SU-DHL-6 (cell line): ENCODE data around the gene RAB6A.

Source experiments
- H2AFZ ChIP-seq: fragments of 200-600 bp; sonication (generic); 2 replicates; pipeline ENCODE4 v1.6.1; 2014; ENCODE audit warnings: low read depth, mild to moderate bottlenecking, moderate library complexity, mixed read lengths, antibody characterized with exemption, low read length; ENCODE audit not compliant: severe bottlenecking
- H3F3A ChIP-seq: fragments of 200-600 bp; shearing (Covaris generic); 2 replicates; pipeline ENCODE4 v1.6.0; 2016; ENCODE audit warnings: antibody characterized with exemption, mild to moderate bottlenecking; ENCODE audit not compliant: insufficient read depth
- H3K27ac ChIP-seq: fragments of 200-600 bp; sonication (generic); 2 replicates; pipeline ENCODE4 v1.5.1; 2016; ENCODE audit warnings: low read depth, mild to moderate bottlenecking, low read length, moderate library complexity, mixed read lengths
- H3K27me3 ChIP-seq: fragments of 200-600 bp; sonication (generic), shearing (Covaris generic); 2 replicates; pipeline ENCODE4 v1.6.0; 2014; ENCODE audit warnings: mild to moderate bottlenecking, low read length
- H3K36me3 ChIP-seq: fragments of 200-600 bp; sonication (generic); 2 replicates; pipeline ENCODE4 v1.6.1; 2014; ENCODE audit warnings: mild to moderate bottlenecking, low read length, mixed read lengths
- H3K4me2 ChIP-seq: fragments of 300-600, 200-600 bp; shearing (Covaris generic), sonication (generic); 2 replicates; pipeline ENCODE4 v1.6.0; 2014; ENCODE audit warnings: low read length, low read depth, mild to moderate bottlenecking; ENCODE audit not compliant: poor library complexity, severe bottlenecking
- H3K4me3 ChIP-seq: fragments of 200-600 bp; sonication (generic); 2 replicates; pipeline ENCODE4 v1.5.1; 2014; ENCODE audit warnings: antibody characterized with exemption, low read length, mild to moderate bottlenecking, mixed read lengths; ENCODE audit not compliant: insufficient read depth, poor library complexity, severe bottlenecking
- H3K79me2 ChIP-seq: fragments of 200-600 bp; sonication (generic); 2 replicates; pipeline ENCODE4 v1.6.1; 2014; ENCODE audit warnings: mild to moderate bottlenecking, low read length, moderate library complexity; ENCODE audit not compliant: insufficient read depth
- H3K9ac ChIP-seq: fragments of 200-600 bp; sonication (generic); 2 replicates; pipeline ENCODE4 v1.7.0; 2014; ENCODE audit warnings: mild to moderate bottlenecking, low read length
- H3K9me2 ChIP-seq: fragments of 200-600 bp; sonication (generic); replicated peaks from 2 replicates; pipeline ENCODE4 v1.6.1; 2014; ENCODE audit warnings: low read length; ENCODE audit not compliant: insufficient read depth
- H3K9me3 ChIP-seq: fragments of 200-600 bp; sonication (generic); 2 replicates; pipeline ENCODE4 v1.6.1; 2014; ENCODE audit warnings: low read length, mixed read lengths; ENCODE audit not compliant: insufficient read depth
- H4K20me1 ChIP-seq: fragments of 200-600 bp; sonication (generic); 2 replicates; pipeline ENCODE4 v1.6.1; 2014; ENCODE audit warnings: low read depth, mild to moderate bottlenecking, antibody characterized with exemption, low read length, moderate library complexity, mixed read lengths
- EZH2phosphoT487 ChIP-seq: fragments of 200-600 bp; sonication (generic), shearing (Covaris generic); conservative IDR thresholded peaks from 2 replicates; pipeline ENCODE4 v1.6.1; 2018; ENCODE audit warnings: mild to moderate bottlenecking, antibody characterized with exemption, low read length, moderate library complexity, mixed read lengths
- TF ChIP-seq, protein P1 (sequence below): fragments of 200-600 bp; sonication (generic); IDR thresholded peaks from one replicate; pipeline ENCODE4 v1.5.1; 2017; ENCODE audit warnings: antibody characterized with exemption, mild to moderate bottlenecking, low read length, moderate library complexity; ENCODE audit not compliant: insufficient read depth, poor library complexity, severe bottlenecking

Gene RAB6A

DNA sequence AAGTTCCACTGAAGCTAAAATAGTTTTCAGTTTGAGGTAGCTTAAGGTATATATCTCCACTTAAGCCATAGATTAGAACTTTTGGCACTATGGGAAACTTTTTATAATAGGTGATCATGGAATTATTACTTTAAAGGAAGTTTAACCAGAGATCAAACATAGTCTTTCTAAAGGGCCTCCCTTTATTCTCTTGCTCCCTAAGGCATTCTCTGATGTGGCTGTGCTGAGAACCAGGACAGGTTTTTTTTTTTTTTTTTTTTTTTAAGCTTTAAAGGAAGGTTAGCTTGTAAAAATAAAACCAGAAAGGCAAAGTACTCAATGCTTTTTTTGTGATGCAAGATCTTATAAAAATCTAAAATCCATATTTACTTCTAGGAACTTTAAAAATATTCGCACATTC, 23.9 kb upstream of the RAB6A start:
- H3K79me2 ChIP-seq, result peaks cover 18% of the 10 kb centered on the region
- H3K36me3 ChIP-seq, result no peaks in the 10 kb centered on the region
- no peaks in the 10 kb centered on the region for H3K9me3 ChIP-seq
- no peak overlapping the region for H3K4me3 ChIP-seq
- H3K4me2 ChIP-seq, result no peak overlapping the region
- no peak for TF ChIP-seq EZH2phosphoT487
- TF ChIP-seq, protein P1, sequence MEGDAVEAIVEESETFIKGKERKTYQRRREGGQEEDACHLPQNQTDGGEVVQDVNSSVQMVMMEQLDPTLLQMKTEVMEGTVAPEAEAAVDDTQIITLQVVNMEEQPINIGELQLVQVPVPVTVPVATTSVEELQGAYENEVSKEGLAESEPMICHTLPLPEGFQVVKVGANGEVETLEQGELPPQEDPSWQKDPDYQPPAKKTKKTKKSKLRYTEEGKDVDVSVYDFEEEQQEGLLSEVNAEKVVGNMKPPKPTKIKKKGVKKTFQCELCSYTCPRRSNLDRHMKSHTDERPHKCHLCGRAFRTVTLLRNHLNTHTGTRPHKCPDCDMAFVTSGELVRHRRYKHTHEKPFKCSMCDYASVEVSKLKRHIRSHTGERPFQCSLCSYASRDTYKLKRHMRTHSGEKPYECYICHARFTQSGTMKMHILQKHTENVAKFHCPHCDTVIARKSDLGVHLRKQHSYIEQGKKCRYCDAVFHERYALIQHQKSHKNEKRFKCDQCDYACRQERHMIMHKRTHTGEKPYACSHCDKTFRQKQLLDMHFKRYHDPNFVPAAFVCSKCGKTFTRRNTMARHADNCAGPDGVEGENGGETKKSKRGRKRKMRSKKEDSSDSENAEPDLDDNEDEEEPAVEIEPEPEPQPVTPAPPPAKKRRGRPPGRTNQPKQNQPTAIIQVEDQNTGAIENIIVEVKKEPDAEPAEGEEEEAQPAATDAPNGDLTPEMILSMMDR, result no peak
- no peak overlapping the region for H2AFZ ChIP-seq
- H3K9ac ChIP-seq, result no peak overlapping the region
- H3F3A ChIP-seq, result peaks cover 31% of the 10 kb centered on the region; the same call in 1 of the 2 replicates
- H3K9me2 ChIP-seq, result no peaks in the 10 kb centered on the region
- H3K27ac ChIP-seq, result no peak overlapping the region
- no peaks in the 10 kb centered on the region for H3K27me3 ChIP-seq
- no peaks in the 10 kb centered on the region for H4K20me1 ChIP-seq

DNA sequence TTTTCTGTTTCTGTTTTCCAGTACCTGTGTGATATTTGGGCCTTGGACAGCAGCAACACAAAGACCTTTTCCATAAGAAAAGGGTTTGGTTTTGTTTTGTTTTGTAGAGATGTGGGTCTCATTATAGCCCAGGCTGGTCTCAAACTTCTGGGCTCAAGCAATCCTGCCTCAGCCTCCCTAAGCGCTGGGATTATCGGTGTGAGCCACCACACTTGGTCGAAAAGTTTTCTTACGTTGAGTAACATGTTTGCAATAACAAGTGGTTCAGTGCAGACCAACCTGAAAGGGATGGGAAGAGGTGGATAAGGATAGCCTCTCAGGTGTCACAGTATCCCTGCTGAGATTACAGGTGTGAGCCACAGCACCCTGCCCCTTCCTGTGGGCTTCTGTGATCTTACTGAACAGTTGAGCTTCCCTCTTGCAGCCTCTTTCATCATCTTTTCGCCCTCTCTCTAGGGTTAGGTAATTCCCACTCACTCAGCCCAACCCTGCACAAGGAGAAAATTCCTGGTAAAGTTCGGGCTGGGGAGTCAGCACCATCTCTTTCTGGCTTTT, 23.3 kb upstream of the RAB6A start:
- H3K9me3 ChIP-seq, result no peaks in the 10 kb centered on the region
- TF ChIP-seq EZH2phosphoT487, result no peak
- TF ChIP-seq, protein P1, result no peak
- H3K4me3 ChIP-seq, result no peak overlapping the region
- H3K36me3 ChIP-seq, result no peaks in the 10 kb centered on the region
- H3K27ac ChIP-seq, result no peak overlapping the region
- no peaks in the 10 kb centered on the region for H4K20me1 ChIP-seq
- H3K79me2 ChIP-seq, result peaks cover 12% of the 10 kb centered on the region
- H3F3A ChIP-seq, result peaks cover 26% of the 10 kb centered on the region; the same call in 1 of the 2 replicates
- H3K4me2 ChIP-seq, result no peak overlapping the region
- no peaks in the 10 kb centered on the region for H3K9me2 ChIP-seq
- no peaks in the 10 kb centered on the region for H3K27me3 ChIP-seq
- no peak overlapping the region for H2AFZ ChIP-seq
- no peak overlapping the region for H3K9ac ChIP-seq

DNA sequence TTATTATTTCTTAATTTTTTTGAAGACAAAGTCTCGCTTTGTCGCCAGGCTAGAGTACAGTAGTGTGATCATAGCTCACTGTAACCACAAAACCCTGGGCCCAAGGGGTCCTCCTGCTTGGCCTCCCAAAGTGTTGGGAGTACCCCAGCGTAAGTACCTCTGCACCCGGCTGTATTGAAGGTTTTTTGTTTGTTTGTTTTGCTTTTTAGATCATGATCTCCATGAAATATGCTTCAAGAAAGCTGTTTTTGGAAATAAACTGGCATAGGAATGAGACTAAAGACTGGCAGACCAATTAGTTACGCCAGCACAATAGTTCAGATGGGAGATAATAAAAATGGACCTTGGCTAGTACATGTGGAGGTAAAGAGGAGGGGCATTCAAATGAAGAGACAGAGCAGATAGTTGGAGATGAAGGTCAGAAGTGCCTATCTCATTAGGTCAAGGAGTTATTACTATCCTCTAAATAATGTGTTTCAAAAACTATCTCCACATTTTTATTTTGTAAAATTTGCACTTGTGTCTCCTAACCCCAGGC, 22.7 kb upstream of the RAB6A start:
- H3K27me3 ChIP-seq, result no peaks in the 10 kb centered on the region
- no peak overlapping the region for H3K27ac ChIP-seq
- no peaks in the 10 kb centered on the region for H3K36me3 ChIP-seq
- no peaks in the 10 kb centered on the region for H3K9me2 ChIP-seq
- H3K9ac ChIP-seq, result no peak overlapping the region
- H4K20me1 ChIP-seq, result no peaks in the 10 kb centered on the region
- H3K4me3 ChIP-seq, result no peak overlapping the region
- peaks cover 6% of the 10 kb centered on the region; the same call in 1 of the 2 replicates for H3K79me2 ChIP-seq
- H3F3A ChIP-seq, result peaks cover 26% of the 10 kb centered on the region; the same call in 1 of the 2 replicates
- H3K4me2 ChIP-seq, result no peak overlapping the region
- H3K9me3 ChIP-seq, result no peaks in the 10 kb centered on the region
- no peak overlapping the region for H2AFZ ChIP-seq
- no peak for TF ChIP-seq EZH2phosphoT487
- TF ChIP-seq, protein P1, result no peak
